ENCODE measurements around the gene KANK4.

DNA sequence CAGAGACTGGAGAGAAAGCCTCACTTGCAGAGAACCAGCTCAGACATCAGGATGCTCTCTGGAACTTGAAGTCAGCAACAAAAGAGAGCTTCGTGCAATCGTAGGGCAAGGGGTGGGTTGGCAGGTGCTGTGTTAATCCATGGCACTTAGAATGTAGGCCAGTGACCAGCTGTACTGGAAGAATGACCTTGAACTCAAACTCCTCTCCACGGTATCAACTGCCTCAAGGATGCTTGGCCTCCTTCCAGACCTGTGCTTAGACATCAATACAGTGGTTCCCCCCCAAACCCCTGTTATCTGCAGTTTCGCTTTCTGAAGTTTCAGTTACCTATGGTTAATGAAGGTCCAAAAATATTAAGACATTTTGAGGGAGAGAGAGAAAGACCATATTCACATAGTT is 6.5 kb downstream of the KANK4 start:
- TF ChIP-seq POLR2AphosphoS5 (IDR thresholded peaks at IDR 0.05; ENCODE audit: borderline replicate concordance, low read depth, low read length) (no peak), EZH2 (IDR thresholded peaks at IDR 0.05) (no peak)

Data from SK-N-MC (cell line).